VCaP (cell line): ENCODE measurements around the gene AFF1.

ENCODE experiments used
- H3K27ac ChIP-seq: fragments of 450-650 bp; 2 replicates; pipeline ENCODE4 v1.5.1; 2017
- TF ChIP-seq, protein P1 (sequence below): fragments of 450-650 bp; conservative IDR thresholded peaks from 2 replicates; pipeline ENCODE4 v1.5.1; 2017; ENCODE audit warnings: mild to moderate bottlenecking, moderate library complexity

AFF1 gene

DNA sequence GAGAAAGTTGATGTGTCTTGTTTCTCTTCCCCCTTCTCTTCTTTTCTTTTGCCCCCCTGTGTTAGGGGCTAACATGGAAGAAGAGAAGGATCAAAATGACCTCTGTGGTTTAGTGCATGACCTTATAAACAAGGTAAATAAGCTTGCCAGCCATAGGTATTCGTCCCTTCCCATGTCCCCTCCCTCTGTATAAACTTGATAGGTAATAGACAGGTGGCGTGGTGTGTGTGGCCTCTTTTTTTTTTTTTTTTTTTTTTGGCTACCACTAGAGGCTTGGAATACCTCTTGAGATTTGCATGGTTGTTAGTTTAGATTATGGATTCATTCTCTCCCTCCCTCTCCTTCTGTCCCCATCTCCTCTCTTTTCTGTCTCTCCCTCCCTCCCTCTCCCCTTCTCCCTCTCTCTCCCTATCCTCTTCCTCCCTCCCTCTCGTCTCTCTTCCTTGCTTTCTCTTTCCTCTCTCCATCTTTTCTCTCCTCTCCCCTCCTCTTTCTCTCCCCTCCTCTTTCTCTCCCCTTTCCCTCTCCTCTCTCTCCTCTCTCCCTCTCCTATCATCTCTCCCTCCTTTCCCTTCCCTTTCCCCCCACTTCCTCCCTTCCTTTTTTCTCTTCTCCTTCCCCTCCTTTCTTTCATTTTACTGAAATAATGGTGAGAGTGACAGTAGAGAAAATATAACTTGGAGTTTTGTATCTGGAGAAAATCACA lies 134.4 kb downstream of the AFF1 start:
- peak overlapping the region; percentile 97 for H3K27ac ChIP-seq
- TF ChIP-seq, protein P1, sequence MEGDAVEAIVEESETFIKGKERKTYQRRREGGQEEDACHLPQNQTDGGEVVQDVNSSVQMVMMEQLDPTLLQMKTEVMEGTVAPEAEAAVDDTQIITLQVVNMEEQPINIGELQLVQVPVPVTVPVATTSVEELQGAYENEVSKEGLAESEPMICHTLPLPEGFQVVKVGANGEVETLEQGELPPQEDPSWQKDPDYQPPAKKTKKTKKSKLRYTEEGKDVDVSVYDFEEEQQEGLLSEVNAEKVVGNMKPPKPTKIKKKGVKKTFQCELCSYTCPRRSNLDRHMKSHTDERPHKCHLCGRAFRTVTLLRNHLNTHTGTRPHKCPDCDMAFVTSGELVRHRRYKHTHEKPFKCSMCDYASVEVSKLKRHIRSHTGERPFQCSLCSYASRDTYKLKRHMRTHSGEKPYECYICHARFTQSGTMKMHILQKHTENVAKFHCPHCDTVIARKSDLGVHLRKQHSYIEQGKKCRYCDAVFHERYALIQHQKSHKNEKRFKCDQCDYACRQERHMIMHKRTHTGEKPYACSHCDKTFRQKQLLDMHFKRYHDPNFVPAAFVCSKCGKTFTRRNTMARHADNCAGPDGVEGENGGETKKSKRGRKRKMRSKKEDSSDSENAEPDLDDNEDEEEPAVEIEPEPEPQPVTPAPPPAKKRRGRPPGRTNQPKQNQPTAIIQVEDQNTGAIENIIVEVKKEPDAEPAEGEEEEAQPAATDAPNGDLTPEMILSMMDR, result peak; percentile 15; the same call in 1 of the 2 replicates

DNA sequence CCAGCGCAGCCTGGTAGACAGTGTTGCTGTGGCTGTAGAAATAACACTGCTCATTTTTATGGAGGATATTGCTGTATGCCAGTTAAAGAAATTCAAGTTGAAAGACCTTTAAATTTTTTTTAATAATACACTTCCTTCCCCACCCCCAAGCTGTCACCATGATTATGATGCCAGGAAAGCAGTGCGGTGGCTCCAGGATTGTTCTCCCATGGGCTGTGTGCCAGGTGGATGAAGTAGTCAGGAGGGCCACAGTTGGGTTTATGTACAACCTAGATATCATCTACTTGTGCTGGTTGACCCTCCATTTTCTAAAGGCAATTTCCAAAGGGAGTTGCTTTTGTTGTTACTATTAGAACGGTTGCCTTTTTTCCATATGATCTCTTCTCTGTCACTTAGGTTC lies 136.6 kb downstream of the AFF1 start:
- peak overlapping the region; percentile 97 for H3K27ac ChIP-seq
- TF ChIP-seq, protein P1, result no peak

DNA sequence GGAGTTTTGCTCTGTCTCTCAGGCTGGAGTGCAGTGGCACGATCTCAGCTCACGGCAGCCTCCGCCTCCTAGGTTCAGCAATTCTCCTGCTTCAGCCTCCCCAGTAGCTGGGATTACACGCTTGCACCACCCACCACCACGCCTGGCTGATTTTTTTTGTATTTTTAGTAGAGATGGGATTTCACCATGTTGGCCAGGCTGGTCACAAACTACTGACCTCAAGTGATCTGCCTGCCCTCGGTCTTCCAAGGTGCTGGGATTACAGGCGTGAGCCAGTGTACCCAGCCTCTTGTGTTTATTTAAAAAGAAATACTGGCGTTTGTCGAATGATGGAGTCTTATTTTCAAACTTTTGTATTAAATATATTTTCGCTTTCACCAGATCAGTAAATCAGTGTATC lies 137.7 kb downstream of the AFF1 start:
- H3K27ac ChIP-seq, result peak overlapping the region; percentile 97

DNA sequence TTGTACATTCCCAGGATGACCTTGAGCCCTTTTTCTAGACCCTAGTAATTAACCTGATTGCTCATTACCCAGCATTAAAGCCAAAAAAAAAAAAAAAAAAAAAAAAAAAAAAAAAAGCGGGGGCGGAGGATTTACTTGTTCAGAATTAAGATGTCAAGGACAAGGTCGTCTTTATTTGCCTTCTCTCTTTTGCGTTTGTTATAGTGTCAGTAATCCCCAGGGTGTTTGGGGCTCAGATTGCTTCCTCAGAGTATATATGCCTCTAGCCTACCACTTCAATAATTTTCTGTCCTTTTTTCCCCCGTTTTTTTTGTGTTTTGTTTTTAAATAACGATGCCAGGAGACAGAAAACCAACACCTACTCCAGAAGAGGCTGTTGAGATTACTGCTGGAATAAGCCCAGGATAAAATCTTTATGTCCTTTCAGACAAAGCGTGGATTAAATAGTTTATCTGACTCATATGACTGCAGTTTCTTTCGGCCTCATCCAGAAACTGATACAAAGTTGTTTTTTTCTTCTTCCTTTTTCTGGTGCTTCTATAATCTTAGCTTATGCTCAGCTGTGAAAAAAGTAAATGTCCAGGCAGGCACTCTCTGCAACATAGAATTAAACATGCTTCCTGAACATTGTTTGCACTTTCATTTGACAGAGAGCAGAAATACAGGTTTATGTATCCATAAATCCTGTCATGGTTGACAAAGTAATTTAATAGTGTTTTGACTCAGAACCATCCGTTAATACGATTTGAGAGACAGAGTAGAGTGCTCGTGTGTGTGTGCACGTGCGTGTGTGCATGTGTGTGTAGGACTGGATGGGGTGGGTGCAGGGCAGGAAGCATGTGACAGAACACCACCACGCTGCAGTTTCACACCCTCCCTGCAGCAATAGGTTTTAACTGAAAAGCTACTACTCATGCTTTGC lies 138.6 kb downstream of the AFF1 start:
- TF ChIP-seq, protein P1, result no peak
- peak overlapping the region; percentile 97 for H3K27ac ChIP-seq

DNA sequence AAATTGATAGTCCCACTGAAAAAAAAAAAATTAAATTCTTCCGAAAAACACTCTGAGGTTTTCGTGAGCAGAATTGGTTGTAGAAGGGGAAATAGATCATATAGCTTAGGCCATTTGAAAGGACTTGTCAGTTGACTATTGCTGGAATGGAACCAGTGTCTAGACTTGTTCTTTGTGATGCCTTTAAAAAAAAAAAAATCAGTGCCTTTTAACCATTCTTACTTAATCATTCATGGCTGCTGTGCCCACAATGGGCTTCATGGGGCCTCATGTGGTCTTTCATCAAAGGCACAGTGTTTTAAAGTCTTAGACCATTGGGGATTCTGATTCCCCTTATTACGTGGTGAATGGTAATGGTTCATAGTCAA lies 139.3 kb downstream of the AFF1 start:
- TF ChIP-seq, protein P1, result no peak
- H3K27ac ChIP-seq, result peak overlapping the region; percentile 97

DNA sequence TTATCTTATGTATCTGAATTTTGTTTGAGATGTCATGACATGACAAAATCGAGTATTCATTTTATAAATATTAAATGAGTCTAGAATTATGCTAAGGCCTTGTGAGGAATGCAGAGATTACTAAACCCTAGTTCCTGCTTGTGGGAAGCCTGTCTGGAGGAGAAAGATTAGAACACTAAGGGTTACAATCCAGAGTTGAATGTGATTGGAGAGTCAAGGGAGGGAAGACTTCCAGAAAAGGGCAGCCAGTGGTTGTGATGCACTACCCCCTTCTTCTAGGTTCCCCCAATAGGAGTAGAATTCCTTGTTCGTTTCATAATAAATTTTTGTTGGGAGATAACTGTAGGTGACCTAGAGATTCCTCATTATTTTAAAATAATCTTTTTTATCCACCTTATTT lies 141.1 kb downstream of the AFF1 start:
- TF ChIP-seq, protein P1, result no peak
- H3K27ac ChIP-seq, result peak overlapping the region; percentile 97

DNA sequence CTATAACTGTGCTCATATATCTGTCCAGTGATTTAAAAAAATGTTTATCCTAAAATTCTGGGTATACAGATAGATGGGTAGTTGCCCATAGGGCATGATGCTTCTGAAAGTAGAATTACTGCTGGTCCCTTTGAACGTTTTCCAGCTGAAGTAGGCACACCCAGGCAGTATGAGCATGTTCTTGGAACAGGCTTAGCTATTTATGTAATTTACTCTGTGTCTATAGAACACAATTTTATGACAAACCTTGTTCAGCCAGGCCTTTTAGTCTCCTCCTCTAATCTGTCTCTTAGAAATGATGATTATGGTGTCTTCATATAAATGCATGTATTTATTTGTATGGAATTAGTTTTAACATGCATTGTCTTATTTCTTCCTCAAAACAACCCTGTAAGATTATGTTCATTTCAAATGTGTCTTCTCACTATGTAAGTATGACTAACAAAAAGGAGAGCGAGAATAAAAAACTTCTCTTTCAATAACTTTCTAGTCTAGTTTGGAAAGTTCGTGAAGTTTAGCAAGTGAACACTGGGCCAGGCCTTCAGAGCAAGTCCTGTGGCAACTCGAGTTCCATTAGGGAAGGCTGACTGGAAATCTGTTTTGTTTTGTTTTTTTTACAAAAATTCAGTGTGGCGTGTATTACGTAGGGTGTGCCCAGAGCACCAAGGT lies 142.0 kb downstream of the AFF1 start:
- TF ChIP-seq, protein P1, result no peak
- H3K27ac ChIP-seq, result peak overlapping the region; percentile 97
